Measurements from ENCODE around the gene ANXA5. TPM values are rescaled to one million over a fixed set of nuclear protein-coding genes. Genes with fewer than 3 reads are reported as not detected.

The ANXA5 gene
- total RNA-seq, 1 donor from 2014 or later = 426 TPM

GRCh38 chr4:121693450-121693849, 3.3 kb downstream of the ANXA5 start:
- Histone ChIP-seq H3K4me1 (peaks cover 79% of the 10 kb centered on the region), H3K36me3 (peaks cover 9% of the 10 kb centered on the region), H3K9me3 (no peaks in the 10 kb centered on the region), H3K27me3 (ENCODE audit: low read depth) (no peaks in the 10 kb centered on the region), H3K27ac (no peak overlapping the region), H3K4me3 (no peak overlapping the region)
- DNase-seq (no peak), ATAC-seq (no peak)
- TF ChIP-seq CTCF (IDR thresholded peaks at IDR 0.05) = no peak
- intact Hi-C loops (cut with DNase I) = no loop called here

- H3K4me3 ChIP-seq = no peak overlapping the region
- intact Hi-C loops (cut with DNase I) = no loop called here
- H3K4me1 ChIP-seq = peaks cover 82% of the 10 kb centered on the region
- no peaks in the 10 kb centered on the region for H3K9me3 ChIP-seq
- H3K36me3 ChIP-seq = peaks cover 13% of the 10 kb centered on the region
- no peak overlapping the region for H3K27ac ChIP-seq
- no peaks in the 10 kb centered on the region for H3K27me3 ChIP-seq (ENCODE audit: low read depth)
- ATAC-seq (no peak), DNase-seq (no peak)
- no peak for TF ChIP-seq CTCF (IDR thresholded peaks at IDR 0.05)
These were observed 4.5 kb downstream of the ANXA5 start for GRCh38 chr4:121692261-121692660.

GRCh38 chr4:121690001-121690400, 6.8 kb downstream of the ANXA5 start:
- intact Hi-C loops (cut with DNase I) = no loop called here
- Histone ChIP-seq H3K27ac (peak overlapping the region; percentile 60), H3K4me3 (no peak overlapping the region), H3K36me3 (peaks cover 32% of the 10 kb centered on the region), H3K4me1 (peaks cover 74% of the 10 kb centered on the region), H3K27me3 (ENCODE audit: low read depth) (no peaks in the 10 kb centered on the region), H3K9me3 (no peaks in the 10 kb centered on the region)
- no peak for TF ChIP-seq CTCF (IDR thresholded peaks at IDR 0.05)
- ATAC-seq (no peak), DNase-seq (no peak)

- H3K27ac ChIP-seq = no peak overlapping the region
- H3K4me1 ChIP-seq = peaks cover 63% of the 10 kb centered on the region
- ATAC-seq (peak in 1 of 2 donors; percentile 21), DNase-seq (no peak)
- H3K4me3 ChIP-seq = no peak overlapping the region
- intact Hi-C loops (cut with DNase I) = no loop called here
- no peaks in the 10 kb centered on the region for H3K9me3 ChIP-seq
- no peaks in the 10 kb centered on the region for H3K27me3 ChIP-seq (ENCODE audit: low read depth)
- H3K36me3 ChIP-seq = peaks cover 45% of the 10 kb centered on the region
- TF ChIP-seq CTCF (IDR thresholded peaks at IDR 0.05) = no peak
These were observed 8.1 kb downstream of the ANXA5 start for GRCh38 chr4:121688701-121689100.

- H3K9me3 ChIP-seq = no peaks in the 10 kb centered on the region
- H3K36me3 ChIP-seq = peaks cover 49% of the 10 kb centered on the region
- no peak for TF ChIP-seq CTCF (IDR thresholded peaks at IDR 0.05)
- intact Hi-C loops (cut with DNase I) = no loop called here
- H3K27ac ChIP-seq = no peak overlapping the region
- H3K4me1 ChIP-seq = peaks cover 59% of the 10 kb centered on the region
- no peak for DNase-seq
- H3K4me3 ChIP-seq = no peak overlapping the region
- H3K27me3 ChIP-seq (ENCODE audit: low read depth) = no peaks in the 10 kb centered on the region
- ATAC-seq = no peak
These were observed 8.5 kb downstream of the ANXA5 start for GRCh38 chr4:121688261-121688660.

GRCh38 chr4:121686255-121686654, 10.5 kb downstream of the ANXA5 start:
- no peak overlapping the region for H3K4me3 ChIP-seq
- no peaks in the 10 kb centered on the region for H3K27me3 ChIP-seq (ENCODE audit: low read depth)
- no peak for TF ChIP-seq CTCF (IDR thresholded peaks at IDR 0.05)
- intact Hi-C loops (cut with DNase I) = no loop called here
- H3K36me3 ChIP-seq = peaks cover 61% of the 10 kb centered on the region
- H3K27ac ChIP-seq = no peak overlapping the region
- peaks cover 39% of the 10 kb centered on the region for H3K4me1 ChIP-seq
- H3K9me3 ChIP-seq = no peaks in the 10 kb centered on the region
- ATAC-seq = no peak
- no peak for DNase-seq
